Measurements from ENCODE around the gene SUSD1.

SUSD1 gene

DNA sequence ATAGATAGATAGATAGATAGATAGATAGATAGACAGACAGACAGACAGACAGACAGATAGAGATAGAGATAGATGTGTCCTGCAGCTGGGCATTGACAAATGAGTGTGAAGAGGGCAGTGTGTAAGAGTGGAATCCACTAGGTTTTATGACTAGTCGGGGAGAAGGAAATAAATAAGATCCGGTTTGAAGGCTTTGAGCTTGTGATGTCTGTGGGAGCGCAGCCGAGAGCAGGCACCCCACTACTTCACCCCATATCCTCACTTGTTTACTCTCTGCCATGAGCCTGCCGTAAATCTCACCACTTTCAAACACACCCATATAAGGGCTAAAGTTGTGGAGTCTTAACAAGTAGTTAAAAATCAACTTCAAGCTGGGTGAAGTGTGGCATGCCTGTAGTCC is 1.4 kb upstream of the SUSD1 start:
- H3K27me3 ChIP-seq (ENCODE audit: insufficient read depth, low read length, poor library complexity) = no peaks in the 10 kb centered on the region
- H3K4me2 ChIP-seq (ENCODE audit: insufficient read depth, low read length) = no peak overlapping the region
- H3K9me3 ChIP-seq (ENCODE audit: insufficient read depth, low read length, severe bottlenecking) = no peaks in the 10 kb centered on the region
- no peak overlapping the region for H3K4me3 ChIP-seq (ENCODE audit: low read depth in 1 of 2, low read length in 2 of 2)
- no peaks in the 10 kb centered on the region for H3K79me2 ChIP-seq (ENCODE audit: insufficient read depth, low read length)
- H2AFZ ChIP-seq (ENCODE audit: low read depth, low read length) = no peak overlapping the region
- no peak overlapping the region for H3K9ac ChIP-seq (ENCODE audit: low read depth, low read length)
- DNase-seq (no peak), ATAC-seq (ENCODE audit: insufficient read depth, low read depth) (no peak)
- H3K4me1 ChIP-seq (ENCODE audit: insufficient read depth, low read length) = peaks cover 54% of the 10 kb centered on the region
- H3K36me3 ChIP-seq (ENCODE audit: insufficient read depth, low read length) = no peaks in the 10 kb centered on the region
- no peak overlapping the region for H3K27ac ChIP-seq (ENCODE audit: low read length)
- TF ChIP-seq, protein P1, sequence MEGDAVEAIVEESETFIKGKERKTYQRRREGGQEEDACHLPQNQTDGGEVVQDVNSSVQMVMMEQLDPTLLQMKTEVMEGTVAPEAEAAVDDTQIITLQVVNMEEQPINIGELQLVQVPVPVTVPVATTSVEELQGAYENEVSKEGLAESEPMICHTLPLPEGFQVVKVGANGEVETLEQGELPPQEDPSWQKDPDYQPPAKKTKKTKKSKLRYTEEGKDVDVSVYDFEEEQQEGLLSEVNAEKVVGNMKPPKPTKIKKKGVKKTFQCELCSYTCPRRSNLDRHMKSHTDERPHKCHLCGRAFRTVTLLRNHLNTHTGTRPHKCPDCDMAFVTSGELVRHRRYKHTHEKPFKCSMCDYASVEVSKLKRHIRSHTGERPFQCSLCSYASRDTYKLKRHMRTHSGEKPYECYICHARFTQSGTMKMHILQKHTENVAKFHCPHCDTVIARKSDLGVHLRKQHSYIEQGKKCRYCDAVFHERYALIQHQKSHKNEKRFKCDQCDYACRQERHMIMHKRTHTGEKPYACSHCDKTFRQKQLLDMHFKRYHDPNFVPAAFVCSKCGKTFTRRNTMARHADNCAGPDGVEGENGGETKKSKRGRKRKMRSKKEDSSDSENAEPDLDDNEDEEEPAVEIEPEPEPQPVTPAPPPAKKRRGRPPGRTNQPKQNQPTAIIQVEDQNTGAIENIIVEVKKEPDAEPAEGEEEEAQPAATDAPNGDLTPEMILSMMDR (IDR thresholded peaks at IDR 0.05; ENCODE audit: borderline replicate concordance, extremely low read depth, low read length, poor library complexity, severe bottlenecking) = no peak
- TF ChIP-seq EZH2 (IDR thresholded peaks at IDR 0.05; ENCODE audit: borderline replicate concordance, low read depth, low read length, severe bottlenecking) = no peak
- no peaks in the 10 kb centered on the region for H4K20me1 ChIP-seq (ENCODE audit: insufficient read depth, low read length)

GRCh38 chr9:112175796-112176315 is 759 bp upstream of the SUSD1 start:
- ATAC-seq (ENCODE audit: insufficient read depth, low read depth) = no peak
- H3K27ac ChIP-seq (ENCODE audit: low read length) = no peak overlapping the region
- peaks cover 47% of the 10 kb centered on the region for H3K4me1 ChIP-seq (ENCODE audit: insufficient read depth, low read length)
- TF ChIP-seq EZH2 (IDR thresholded peaks at IDR 0.05; ENCODE audit: borderline replicate concordance, low read depth, low read length, severe bottlenecking) = no peak
- TF ChIP-seq, protein P1 (IDR thresholded peaks at IDR 0.05; ENCODE audit: borderline replicate concordance, extremely low read depth, low read length, poor library complexity, severe bottlenecking) = no peak
- no peak for DNase-seq
- no peak overlapping the region for H3K9ac ChIP-seq (ENCODE audit: low read depth, low read length)
- H2AFZ ChIP-seq (ENCODE audit: low read depth, low read length) = no peak overlapping the region
- no peaks in the 10 kb centered on the region for H3K36me3 ChIP-seq (ENCODE audit: insufficient read depth, low read length)
- no peaks in the 10 kb centered on the region for H3K27me3 ChIP-seq (ENCODE audit: insufficient read depth, low read length, poor library complexity)
- no peaks in the 10 kb centered on the region for H3K9me3 ChIP-seq (ENCODE audit: insufficient read depth, low read length, severe bottlenecking)
- H3K4me2 ChIP-seq (ENCODE audit: insufficient read depth, low read length) = no peak overlapping the region
- no peaks in the 10 kb centered on the region for H3K79me2 ChIP-seq (ENCODE audit: insufficient read depth, low read length)
- no peak overlapping the region for H3K4me3 ChIP-seq (ENCODE audit: low read depth in 1 of 2, low read length in 2 of 2)
- no peaks in the 10 kb centered on the region for H4K20me1 ChIP-seq (ENCODE audit: insufficient read depth, low read length)

DNA sequence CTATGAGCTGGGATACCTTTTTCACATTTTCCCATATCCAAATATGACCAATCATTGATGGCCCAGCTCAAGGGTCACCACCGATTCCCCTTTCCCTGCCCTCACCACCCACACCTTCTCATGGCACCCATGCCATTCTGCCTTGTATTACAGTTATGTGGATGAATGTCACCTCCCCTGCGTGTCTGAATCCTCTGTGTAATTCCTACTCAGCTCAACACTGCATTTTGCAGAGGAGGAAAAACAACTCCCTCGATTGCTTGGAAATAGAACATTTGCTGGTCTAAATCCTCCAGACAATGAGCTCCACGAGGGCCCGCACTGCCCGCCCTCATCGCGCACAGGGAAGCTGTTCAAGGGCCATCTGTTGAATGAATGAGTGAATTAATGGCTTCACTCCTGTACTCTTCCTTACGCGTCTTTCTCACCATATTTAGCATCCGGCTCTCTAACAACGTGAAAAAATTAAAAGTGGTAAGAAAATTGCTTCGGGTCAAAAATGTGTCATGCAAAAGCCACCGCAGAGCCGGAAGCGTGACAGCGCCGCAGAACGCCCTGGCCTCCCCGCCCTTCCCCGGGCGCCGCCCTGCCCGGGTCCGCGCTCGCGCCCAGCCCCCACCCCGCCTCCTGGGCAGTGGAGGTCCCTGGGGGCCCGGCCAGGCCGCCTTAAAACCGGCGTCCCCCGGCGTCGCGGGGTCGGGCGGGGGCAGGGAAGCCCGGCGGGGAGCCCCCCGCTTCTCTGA is 704 bp downstream of the SUSD1 start:
- Histone ChIP-seq H2AFZ (ENCODE audit: low read depth, low read length) (peak overlapping the region; percentile 69), H3K4me1 (ENCODE audit: insufficient read depth, low read length) (peaks cover 32% of the 10 kb centered on the region), H3K27me3 (ENCODE audit: insufficient read depth, low read length, poor library complexity) (no peaks in the 10 kb centered on the region), H3K27ac (ENCODE audit: low read length) (peak overlapping the region; percentile 44), H3K9ac (ENCODE audit: low read depth, low read length) (peak overlapping the region; percentile 69), H3K4me3 (ENCODE audit: low read depth in 1 of 2, low read length in 2 of 2) (peak overlapping the region; percentile 11 to 55; a peak in 3 of 4 replicates), H4K20me1 (ENCODE audit: insufficient read depth, low read length) (no peaks in the 10 kb centered on the region), H3K79me2 (ENCODE audit: insufficient read depth, low read length) (no peaks in the 10 kb centered on the region), H3K9me3 (ENCODE audit: insufficient read depth, low read length, severe bottlenecking) (no peaks in the 10 kb centered on the region), H3K36me3 (ENCODE audit: insufficient read depth, low read length) (no peaks in the 10 kb centered on the region), H3K4me2 (ENCODE audit: insufficient read depth, low read length) (peak overlapping the region; percentile 67)
- peak; percentile 84 for ATAC-seq (ENCODE audit: insufficient read depth, low read depth)
- peak; percentile 70 for DNase-seq
- TF ChIP-seq EZH2 (IDR thresholded peaks at IDR 0.05; ENCODE audit: borderline replicate concordance, low read depth, low read length, severe bottlenecking) = no peak
- TF ChIP-seq, protein P1 (IDR thresholded peaks at IDR 0.05; ENCODE audit: borderline replicate concordance, extremely low read depth, low read length, poor library complexity, severe bottlenecking) = no peak

All from DND-41 (cell line).